RWPE2 (cell line): ENCODE measurements around the gene ABCC4.

Source experiments
- ATAC-seq: fragments of 200-7000 bp; cut with Tn5 transposase; 3 replicates; pipeline ENCODE4 v1.9.1; 2021; ENCODE audit warnings: low read depth
- DNase-seq: peaks from one replicate; pipeline ENCODE4 v3.0.0-alpha.2; 2020; ENCODE audit warnings: low spot score
- H3K27ac ChIP-seq: fragments of 450-650 bp; 2 replicates; pipeline ENCODE4 v1.5.1; 2017; ENCODE audit warnings: mild to moderate bottlenecking; ENCODE audit not compliant: poor library complexity, severe bottlenecking
- H3K27me3 ChIP-seq: fragments of 250-450 bp; sonication (Bioruptor Pico); 2 replicates; pipeline ENCODE4 v1.5.1; 2021; ENCODE audit warnings: mild to moderate bottlenecking, moderate library complexity; ENCODE audit not compliant: insufficient read depth, poor library complexity, severe bottlenecking
- H3K36me3 ChIP-seq: fragments of 250-450 bp; sonication (Bioruptor Pico); 2 replicates; pipeline ENCODE4 v1.5.1; 2020; ENCODE audit warnings: low read depth, mild to moderate bottlenecking, moderate library complexity
- H3K4me1 ChIP-seq: fragments of 250-450 bp; sonication (Bioruptor Pico); 2 replicates; pipeline ENCODE4 v1.5.1; 2021; ENCODE audit warnings: mild to moderate bottlenecking, moderate library complexity; ENCODE audit not compliant: insufficient read depth, poor library complexity, severe bottlenecking
- H3K4me3 ChIP-seq: fragments of 250-450 bp; sonication (Bioruptor Pico); 2 replicates; pipeline ENCODE4 v1.5.1; 2021; ENCODE audit warnings: mild to moderate bottlenecking, moderate library complexity; ENCODE audit not compliant: severe bottlenecking
- H3K9me3 ChIP-seq: fragments of 250-450 bp; sonication (Bioruptor Pico); 2 replicates; pipeline ENCODE4 v1.5.1; 2021; ENCODE audit warnings: mild to moderate bottlenecking, moderate library complexity; ENCODE audit not compliant: severe bottlenecking
- TF ChIP-seq, protein P1 (sequence below): fragments of 450-650 bp; IDR thresholded peaks from one replicate; pipeline ENCODE4 v1.5.1; 2017; ENCODE audit warnings: mild to moderate bottlenecking, moderate library complexity; ENCODE audit not compliant: poor library complexity, severe bottlenecking

ABCC4 gene

GRCh38 chr13:95185311-95185710 lies 115.9 kb downstream of the ABCC4 start:
- H3K9me3 ChIP-seq, result no peaks in the 10 kb centered on the region
- H3K27ac ChIP-seq, result no peak overlapping the region
- H3K4me3 ChIP-seq, result no peak overlapping the region
- no peak for DNase-seq
- no peaks in the 10 kb centered on the region for H3K36me3 ChIP-seq
- no peaks in the 10 kb centered on the region for H3K4me1 ChIP-seq
- H3K27me3 ChIP-seq, result no peaks in the 10 kb centered on the region
- ATAC-seq, result 0 out of 3 replicates have a peak, but pooled peaks have one; percentile 40
- TF ChIP-seq, protein P1, sequence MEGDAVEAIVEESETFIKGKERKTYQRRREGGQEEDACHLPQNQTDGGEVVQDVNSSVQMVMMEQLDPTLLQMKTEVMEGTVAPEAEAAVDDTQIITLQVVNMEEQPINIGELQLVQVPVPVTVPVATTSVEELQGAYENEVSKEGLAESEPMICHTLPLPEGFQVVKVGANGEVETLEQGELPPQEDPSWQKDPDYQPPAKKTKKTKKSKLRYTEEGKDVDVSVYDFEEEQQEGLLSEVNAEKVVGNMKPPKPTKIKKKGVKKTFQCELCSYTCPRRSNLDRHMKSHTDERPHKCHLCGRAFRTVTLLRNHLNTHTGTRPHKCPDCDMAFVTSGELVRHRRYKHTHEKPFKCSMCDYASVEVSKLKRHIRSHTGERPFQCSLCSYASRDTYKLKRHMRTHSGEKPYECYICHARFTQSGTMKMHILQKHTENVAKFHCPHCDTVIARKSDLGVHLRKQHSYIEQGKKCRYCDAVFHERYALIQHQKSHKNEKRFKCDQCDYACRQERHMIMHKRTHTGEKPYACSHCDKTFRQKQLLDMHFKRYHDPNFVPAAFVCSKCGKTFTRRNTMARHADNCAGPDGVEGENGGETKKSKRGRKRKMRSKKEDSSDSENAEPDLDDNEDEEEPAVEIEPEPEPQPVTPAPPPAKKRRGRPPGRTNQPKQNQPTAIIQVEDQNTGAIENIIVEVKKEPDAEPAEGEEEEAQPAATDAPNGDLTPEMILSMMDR, result no peak

DNA sequence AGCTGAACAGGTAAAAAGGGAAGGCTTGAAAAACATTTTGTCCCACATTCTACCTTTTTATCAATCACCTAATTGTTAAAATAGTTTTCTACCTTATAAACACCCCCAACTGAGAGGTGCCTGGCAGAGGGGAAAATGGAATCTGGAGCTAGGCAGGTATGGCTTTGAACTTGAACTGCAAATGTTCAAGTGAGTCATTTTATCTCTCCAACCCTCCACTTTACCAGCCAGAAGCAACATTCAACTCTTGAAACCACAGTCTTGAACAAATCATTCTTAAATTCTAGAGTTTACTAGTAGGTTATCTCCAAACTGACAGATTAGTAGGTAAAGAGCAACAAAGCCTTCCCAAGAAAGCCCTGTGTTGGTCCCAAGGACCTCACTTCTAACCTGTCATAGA lies 116.9 kb downstream of the ABCC4 start:
- no peaks in the 10 kb centered on the region for H3K27me3 ChIP-seq
- DNase-seq, result no peak
- no peak overlapping the region for H3K27ac ChIP-seq
- TF ChIP-seq, protein P1, result no peak
- ATAC-seq, result no peak
- no peaks in the 10 kb centered on the region for H3K4me1 ChIP-seq
- no peaks in the 10 kb centered on the region for H3K9me3 ChIP-seq
- H3K4me3 ChIP-seq, result no peak overlapping the region
- H3K36me3 ChIP-seq, result no peaks in the 10 kb centered on the region

GRCh38 chr13:95182570-95183265 lies 118.5 kb downstream of the ABCC4 start:
- no peaks in the 10 kb centered on the region for H3K9me3 ChIP-seq
- H3K27me3 ChIP-seq, result no peaks in the 10 kb centered on the region
- TF ChIP-seq, protein P1, result no peak
- ATAC-seq (no peak), DNase-seq (no peak)
- no peak overlapping the region for H3K27ac ChIP-seq
- H3K4me1 ChIP-seq, result no peaks in the 10 kb centered on the region
- no peak overlapping the region for H3K4me3 ChIP-seq
- H3K36me3 ChIP-seq, result no peaks in the 10 kb centered on the region

GRCh38 chr13:95181586-95181985 lies 119.7 kb downstream of the ABCC4 start:
- TF ChIP-seq, protein P1, result no peak
- no peaks in the 10 kb centered on the region for H3K4me1 ChIP-seq
- no peaks in the 10 kb centered on the region for H3K36me3 ChIP-seq
- no peaks in the 10 kb centered on the region for H3K9me3 ChIP-seq
- DNase-seq, result no peak
- no peak for ATAC-seq
- no peak overlapping the region for H3K27ac ChIP-seq
- no peak overlapping the region for H3K4me3 ChIP-seq
- H3K27me3 ChIP-seq, result no peaks in the 10 kb centered on the region

- TF ChIP-seq, protein P1, result no peak
- DNase-seq, result no peak
- Histone ChIP-seq H3K4me1 (no peaks in the 10 kb centered on the region), H3K27me3 (no peaks in the 10 kb centered on the region), H3K36me3 (no peaks in the 10 kb centered on the region), H3K9me3 (no peaks in the 10 kb centered on the region), H3K4me3 (no peak overlapping the region), H3K27ac (no peak overlapping the region)
- no peak for ATAC-seq
These were observed 120.6 kb downstream of the ABCC4 start for GRCh38 chr13:95180513-95181245.
